Common myeloid progenitor, CD34-positive (primary cell): Measurements from ENCODE around the gene OTOGL.

Experiments
- CTCF ChIA-PET: fragments of 350-600 bp; sonication (Branson Sonifier 250); formaldehyde crosslinking; loops from one replicate; lab custom pipeline; 2021; ENCODE audit warnings: antibody characterized with exemption; lab: Charles Lee
- POLR2A ChIA-PET: fragments of 350-600 bp; sonication (Branson Sonifier 250); formaldehyde crosslinking; loops from one replicate; lab custom pipeline; 2021; ENCODE audit warnings: antibody characterized with exemption; lab: Charles Lee
- DNase-seq, 3 donors: peaks; one replicate each; pipeline versions ENCODE4 v3.0.0 to v3.0.0-alpha.2; 2013
- H3K27ac ChIP-seq, 2 experiments: 1 replicate in 1 of 2; 2 replicates in 1 of 2; pipeline ENCODE4 v1.7.0; 2013; ENCODE audit warnings: inconsistent platforms in 2 of 2, low read length in 2 of 2, mild to moderate bottlenecking in 2 of 2, low read depth in 1 of 2, moderate library complexity in 1 of 2; ENCODE audit not compliant: severe bottlenecking in 2 of 2, insufficient read depth in 1 of 2, poor library complexity in 1 of 2
- H3K27me3 ChIP-seq, 5 experiments: replicated peaks in 2 of 5; 1 replicate in 3 of 5; 2 replicates in 2 of 5; pipeline versions ENCODE4 v1.6.1 to v1.7.0; 2013; ENCODE audit warnings: low read length in 4 of 5, mild to moderate bottlenecking in 2 of 5, moderate library complexity in 2 of 5, inconsistent platforms in 1 of 5; ENCODE audit not compliant: insufficient read depth in 5 of 5, control insufficient read depth in 4 of 5
- H3K36me3 ChIP-seq, 4 experiments: 1 replicate in 2 of 4; 2 replicates in 2 of 4; pipeline versions ENCODE4 v1.6.1 to v1.7.0; 2013; ENCODE audit warnings: low read length in 3 of 4, control low read depth in 1 of 4, mild to moderate bottlenecking in 1 of 4; ENCODE audit not compliant: control insufficient read depth in 4 of 4, insufficient read depth in 4 of 4
- H3K4me1 ChIP-seq, 4 experiments: 1 replicate in 3 of 4; 2 replicates in 1 of 4; pipeline versions ENCODE4 v1.6.1 to v1.7.1; 2013; ENCODE audit warnings: low read length in 3 of 4, mild to moderate bottlenecking in 3 of 4, control low read depth in 1 of 4, inconsistent platforms in 1 of 4, moderate library complexity in 1 of 4; ENCODE audit not compliant: control insufficient read depth in 4 of 4, insufficient read depth in 4 of 4; ENCODE audit errors: control extremely low read depth in 1 of 4
- H3K4me3 ChIP-seq, 7 experiments: 1 replicate in 4 of 7; 2 replicates in 3 of 7; pipeline versions ENCODE4 v1.5.1 to v1.7.0; 2013; ENCODE audit warnings: mild to moderate bottlenecking in 7 of 7, low read length in 6 of 7, moderate library complexity in 6 of 7, inconsistent platforms in 2 of 7, low read depth in 2 of 7, control low read depth in 1 of 7; ENCODE audit not compliant: insufficient read depth in 4 of 7, control insufficient read depth in 1 of 7; ENCODE audit errors: extremely low read depth in 1 of 7
- H3K9me3 ChIP-seq, 5 experiments: 1 replicate in 4 of 5; 2 replicates in 1 of 5; pipeline versions ENCODE4 v1.6.1 to v1.7.1; 2013; ENCODE audit warnings: low read length in 4 of 5, mild to moderate bottlenecking in 2 of 5, inconsistent platforms in 1 of 5, low read depth in 1 of 5, moderate library complexity in 1 of 5; ENCODE audit not compliant: control insufficient read depth in 4 of 5, insufficient read depth in 2 of 5; ENCODE audit errors: control extremely low read depth in 1 of 5
- WGBS: methylation state at CpG from one replicate; pipeline ENCODE4 v1.1.5; 2013; ENCODE audit not compliant: insufficient coverage; 5-methylcytosine and 5-hydroxymethylcytosine counted together

OTOGL gene

GRCh38 chr12:80168936-80169335, 69.6 kb downstream of the OTOGL start:
- no peak for DNase-seq
- Histone ChIP-seq H3K9me3 (no peaks in the 10 kb centered on the region), H3K4me3 (no peak overlapping the region), H3K27ac (no peak overlapping the region), H3K4me1 (no peaks in the 10 kb centered on the region), H3K36me3 (no peaks in the 10 kb centered on the region), H3K27me3 (no peaks in the 10 kb centered on the region)
- CTCF ChIA-PET: no interaction called here
- POLR2A ChIA-PET: no interaction called here

GRCh38 chr12:80170915-80171314, 71.6 kb downstream of the OTOGL start:
- Histone ChIP-seq H3K4me3 (no peak overlapping the region), H3K27me3 (no peaks in the 10 kb centered on the region), H3K4me1 (no peaks in the 10 kb centered on the region), H3K9me3 (no peaks in the 10 kb centered on the region), H3K27ac (no peak overlapping the region), H3K36me3 (no peaks in the 10 kb centered on the region)
- WGBS: 88% methylated on average over 1 of the region's 2 CpGs
- DNase-seq: no peak
- CTCF ChIA-PET: no interaction called here
- POLR2A ChIA-PET: no interaction called here

- no peaks in the 10 kb centered on the region for H3K27me3 ChIP-seq
- H3K9me3 ChIP-seq: no peaks in the 10 kb centered on the region
- DNase-seq: no peak
- ChIA-PET CTCF (interaction anchor here (0.6 kb wide), 1 partner anchor 398 kb away, joined by 3 read pairs; no protein-coding TSS in a partner anchor), POLR2A (no interaction called here)
- WGBS: 96% methylated on average over 4 of the region's 5 CpGs
- H3K27ac ChIP-seq: no peak overlapping the region
- H3K4me1 ChIP-seq: no peaks in the 10 kb centered on the region
- no peak overlapping the region for H3K4me3 ChIP-seq
- H3K36me3 ChIP-seq: no peaks in the 10 kb centered on the region
Observed at GRCh38 chr12:80173083-80173864, 73.9 kb downstream of the OTOGL start.

DNA sequence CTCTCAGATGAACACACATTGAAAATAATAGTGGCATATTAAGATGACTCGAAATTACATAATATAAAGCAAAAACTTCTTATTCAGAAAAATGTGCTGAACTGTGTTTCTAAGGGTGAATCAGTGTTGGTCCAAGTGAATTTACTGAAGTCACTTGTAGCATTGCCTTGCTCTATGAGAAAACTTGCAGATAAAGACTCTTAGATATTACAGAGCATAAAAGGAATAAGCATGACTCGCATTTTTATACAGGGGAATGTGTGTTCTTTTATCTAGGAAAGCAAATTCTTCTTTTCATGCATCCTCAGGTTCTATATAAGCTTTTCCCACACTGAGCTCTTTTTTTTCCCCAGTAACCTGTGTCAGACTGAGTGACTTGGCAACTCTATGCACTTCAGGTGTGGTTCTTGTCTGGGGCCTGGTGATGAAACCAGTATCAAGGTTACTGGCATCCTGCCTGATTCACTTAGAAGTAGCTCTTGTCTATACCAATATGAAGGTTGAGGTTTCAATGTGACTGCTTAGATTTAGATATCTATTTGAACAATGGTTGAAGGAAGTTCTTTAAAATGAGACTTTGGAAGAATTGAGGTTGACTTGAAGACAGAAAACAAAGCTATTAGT, 76.1 kb downstream of the OTOGL start:
- Histone ChIP-seq H3K4me3 (no peak overlapping the region), H3K9me3 (no peaks in the 10 kb centered on the region), H3K27ac (no peak overlapping the region), H3K36me3 (no peaks in the 10 kb centered on the region), H3K4me1 (peaks cover 0 to 5% (median 3%) of the 10 kb centered on the region in 4 experiments), H3K27me3 (no peaks in the 10 kb centered on the region)
- no CpG with 5 or more reads among the region's 2 CpGs for WGBS
- CTCF ChIA-PET: interaction anchor here (1.1 kb wide), 1 partner anchor 95 kb away, joined by 3 read pairs; no protein-coding TSS in a partner anchor
- POLR2A ChIA-PET: no interaction called here
- no peak for DNase-seq

DNA sequence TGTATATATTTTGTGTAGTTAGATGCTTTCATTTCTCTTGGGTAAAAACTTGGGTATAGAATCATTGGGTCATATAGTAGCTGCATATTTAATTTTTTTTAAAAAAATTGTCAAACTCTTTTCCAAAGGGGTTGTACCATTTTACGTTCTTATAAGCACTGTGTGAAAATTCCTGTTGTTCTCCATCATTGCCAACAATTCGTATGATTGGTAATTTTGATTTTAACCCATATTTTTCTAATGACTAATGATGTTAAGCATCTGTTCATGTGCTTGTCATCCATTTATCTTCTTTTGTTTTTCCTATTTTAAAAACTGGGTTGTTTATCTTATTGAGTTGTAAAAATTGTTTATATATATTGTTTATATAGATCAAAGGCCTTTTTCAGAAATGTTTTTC, 77.4 kb downstream of the OTOGL start:
- no CpG with 5 or more reads among the region's 2 CpGs for WGBS
- Histone ChIP-seq H3K4me1 (peaks cover 0 to 5% (median 3%) of the 10 kb centered on the region in 4 experiments), H3K4me3 (no peak overlapping the region), H3K27me3 (no peaks in the 10 kb centered on the region), H3K27ac (no peak overlapping the region), H3K36me3 (no peaks in the 10 kb centered on the region), H3K9me3 (no peaks in the 10 kb centered on the region)
- ChIA-PET POLR2A (no interaction called here), CTCF (interaction anchor here (0.5 to 1.3 kb wide), 3 partner anchors 94 to 433 kb away, joined by 3 read pairs; no protein-coding TSS in a partner anchor)
- DNase-seq: no peak

DNA sequence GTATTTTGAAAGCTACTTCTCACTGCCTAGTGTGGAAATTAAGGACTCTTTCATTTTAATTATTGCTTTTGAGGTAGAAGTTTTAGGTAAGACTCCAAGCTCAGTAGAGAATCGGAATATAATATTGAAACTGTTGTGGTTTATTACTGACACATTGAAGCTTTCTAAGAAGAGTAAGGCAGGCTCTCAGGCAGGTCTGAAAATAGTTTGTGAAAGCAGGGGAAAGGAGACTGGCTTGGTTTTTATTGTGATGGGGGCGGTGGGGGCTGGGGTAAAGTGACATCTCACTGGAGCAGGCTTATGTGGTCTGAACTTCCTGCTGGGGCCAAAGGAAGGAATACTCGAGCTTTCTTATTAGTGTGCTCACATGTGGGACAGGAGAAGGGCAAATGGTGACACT, 79.5 kb downstream of the OTOGL start:
- DNase-seq: peak in 2 of 3 donors; percentile 11 to 25
- H3K4me3 ChIP-seq: no peak overlapping the region
- CTCF ChIA-PET: interaction anchor here (1.4 kb wide), 1 partner anchor 90 kb away, joined by 4 read pairs; no protein-coding TSS in a partner anchor
- no peaks in the 10 kb centered on the region for H3K36me3 ChIP-seq
- WGBS: 29% methylated on average over 3 of the region's 3 CpGs
- H3K27ac ChIP-seq: no peak overlapping the region
- H3K9me3 ChIP-seq: no peaks in the 10 kb centered on the region
- POLR2A ChIA-PET: interaction anchor here (0.5 kb wide), 1 partner anchor 249 kb away, joined by 3 read pairs; no protein-coding TSS in a partner anchor
- H3K27me3 ChIP-seq: no peaks in the 10 kb centered on the region
- peaks cover 0 to 5% (median 3%) of the 10 kb centered on the region in 4 experiments for H3K4me1 ChIP-seq

- ChIA-PET POLR2A (no interaction called here), CTCF (interaction anchor here (1.8 kb wide), 1 partner anchor 11 kb away, joined by 4 read pairs; no protein-coding TSS in a partner anchor)
Observed at GRCh38 chr12:80183939-80184338, 84.6 kb downstream of the OTOGL start.

More at GRCh38 chr12:80183939-80184338, 84.6 kb downstream of the OTOGL start:
- WGBS: 80% methylated on average over 1 of the region's 2 CpGs
- Histone ChIP-seq H3K4me1 (peaks cover 0 to 19% (median 10%) of the 10 kb centered on the region in 4 experiments), H3K9me3 (no peaks in the 10 kb centered on the region), H3K36me3 (no peaks in the 10 kb centered on the region), H3K4me3 (no peak overlapping the region), H3K27ac (no peak overlapping the region), H3K27me3 (no peaks in the 10 kb centered on the region)
- no peak for DNase-seq
